Mesendoderm (in vitro differentiated cells): ENCODE measurements around the gene CPNE5.

ENCODE experiments used
- DNase-seq: peaks from one replicate; pipeline ENCODE4 v3.0.0; 2013
- H2AK5ac ChIP-seq: 2 replicates; pipeline ENCODE4 v1.6.1; 2013; ENCODE audit warnings: low read length, inconsistent platforms
- H2BK120ac ChIP-seq: 2 replicates; pipeline ENCODE4 v1.6.1; 2013; ENCODE audit warnings: low read depth, mild to moderate bottlenecking, low read length, moderate library complexity, mixed read lengths
- H2BK15ac ChIP-seq: replicated peaks from 2 replicates; pipeline ENCODE4 v1.6.1; 2013; ENCODE audit warnings: low read depth, mild to moderate bottlenecking, moderate library complexity
- H2BK5ac ChIP-seq: 2 replicates; pipeline ENCODE4 v1.6.1; 2013; ENCODE audit warnings: low read length, inconsistent platforms
- H3K18ac ChIP-seq: 2 replicates; pipeline ENCODE4 v1.6.1; 2013; ENCODE audit warnings: mild to moderate bottlenecking, low read length, mixed read lengths
- H3K23ac ChIP-seq: one replicate; pipeline ENCODE4 v1.6.1; 2013; ENCODE audit warnings: low read length
- H3K27ac ChIP-seq: 2 replicates; pipeline ENCODE4 v1.5.1; 2013; ENCODE audit warnings: low read depth, mild to moderate bottlenecking, inconsistent platforms, low read length, moderate library complexity
- H3K27me3 ChIP-seq: 2 replicates; pipeline ENCODE4 v1.6.1; 2013; ENCODE audit warnings: low read length, control low read depth, mild to moderate bottlenecking, inconsistent platforms; ENCODE audit not compliant: insufficient read depth, poor library complexity
- H3K36me3 ChIP-seq: 2 replicates; pipeline ENCODE4 v1.6.1; 2013; ENCODE audit warnings: low read length, inconsistent platforms; ENCODE audit not compliant: control insufficient read depth, insufficient read depth
- H3K4ac ChIP-seq: one replicate; pipeline ENCODE4 v1.6.1; 2013; ENCODE audit warnings: low read depth, mild to moderate bottlenecking, low read length, moderate library complexity
- H3K4me1 ChIP-seq: 2 replicates; pipeline ENCODE4 v1.6.1; 2013; ENCODE audit warnings: low read depth, low read length, inconsistent platforms; ENCODE audit not compliant: control insufficient read depth
- H3K4me2 ChIP-seq: 2 replicates; pipeline ENCODE4 v1.6.1; 2013; ENCODE audit warnings: low read length
- H3K4me3 ChIP-seq: 2 replicates; pipeline ENCODE4 v1.5.1; 2013; ENCODE audit warnings: mild to moderate bottlenecking, low read length
- H3K56ac ChIP-seq: one replicate; pipeline ENCODE4 v1.6.1; 2013; ENCODE audit warnings: low read length
- H3K79me1 ChIP-seq: 2 replicates; pipeline ENCODE4 v1.6.1; 2013; ENCODE audit warnings: low read length, inconsistent platforms
- H3K79me2 ChIP-seq: 2 replicates; pipeline ENCODE4 v1.6.1; 2013; ENCODE audit warnings: mild to moderate bottlenecking, low read length; ENCODE audit not compliant: control insufficient read depth, insufficient read depth
- H3K9ac ChIP-seq: 2 replicates; pipeline ENCODE4 v1.6.1; 2013; ENCODE audit warnings: low read length, inconsistent platforms
- H4K5ac ChIP-seq: one replicate; pipeline ENCODE4 v1.6.1; 2013; ENCODE audit warnings: low read length
- H4K8ac ChIP-seq: one replicate; pipeline ENCODE4 v1.6.1; 2013; ENCODE audit warnings: low read depth, mild to moderate bottlenecking, control low read depth, low read length, moderate library complexity
- WGBS: extraction: QIAGEN DNeasy Blood & Tissue Kit; methylation state at CpG from one replicate; pipeline ENCODE4 v1.1.7; 2013; ENCODE audit warnings: low lambda C conversion rate, missing lambda C conversion rate; ENCODE audit not compliant: insufficient coverage; ENCODE audit errors: extremely low coverage; 5-methylcytosine and 5-hydroxymethylcytosine counted together

CPNE5 gene

DNA sequence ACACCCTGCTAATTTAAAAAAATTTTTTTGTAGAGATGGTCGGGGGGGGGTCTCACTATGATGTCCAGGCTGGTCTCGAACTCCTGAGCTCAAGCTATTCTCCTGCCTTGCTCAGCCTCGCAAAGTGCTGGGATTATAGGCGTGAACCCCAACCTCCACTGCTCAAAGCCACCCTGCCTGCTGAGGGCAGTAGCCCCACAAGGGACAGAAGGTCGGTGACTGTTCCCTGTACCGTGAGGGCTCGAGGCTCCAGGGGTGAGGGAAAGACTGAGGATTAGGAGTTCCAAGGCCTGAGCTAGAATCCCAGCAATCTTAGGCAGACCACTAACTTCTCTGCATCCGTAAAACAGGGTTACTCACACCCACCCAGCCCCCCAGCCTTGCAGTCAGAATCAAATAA is 51.1 kb downstream of the CPNE5 start:
- Histone ChIP-seq H3K4me2 (no peak overlapping the region), H3K27me3 (no peaks in the 10 kb centered on the region), H3K4me3 (no peak overlapping the region), H3K23ac (no peak overlapping the region), H2BK120ac (no peak overlapping the region), H3K79me2 (no peaks in the 10 kb centered on the region), H4K8ac (no peak overlapping the region), H3K36me3 (no peaks in the 10 kb centered on the region), H3K4me1 (no peaks in the 10 kb centered on the region), H3K9ac (no peak overlapping the region), H3K56ac (no peak overlapping the region), H3K4ac (no peak overlapping the region), H2AK5ac (no peak overlapping the region), H2BK15ac (no peak overlapping the region), H2BK5ac (no peak overlapping the region), H3K79me1 (no peaks in the 10 kb centered on the region), H3K27ac (no peak overlapping the region), H4K5ac (no peak overlapping the region), H3K18ac (no peak overlapping the region)
- WGBS = no CpG with 5 or more reads among the region's 8 CpGs
- no peak for DNase-seq

DNA sequence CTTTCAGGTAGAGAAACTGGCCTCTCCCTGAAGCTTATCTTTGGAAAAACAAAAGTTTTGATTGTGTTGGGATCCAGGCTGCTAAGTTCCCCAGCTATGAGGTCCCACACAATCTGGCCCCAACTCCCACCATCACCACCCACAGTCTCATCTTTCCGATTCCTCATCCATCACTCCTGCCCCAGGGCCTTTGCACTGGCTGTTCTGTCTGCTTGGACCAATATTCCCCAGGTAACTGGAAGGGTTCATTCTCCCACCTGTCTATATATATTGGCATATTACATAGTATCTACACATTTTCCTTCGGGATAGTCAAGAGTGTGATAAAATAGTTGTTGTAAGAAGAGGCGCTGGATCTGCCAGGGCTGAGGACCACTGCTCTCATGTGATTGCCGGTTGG is 52.0 kb downstream of the CPNE5 start:
- H3K18ac ChIP-seq = no peak overlapping the region
- H3K27me3 ChIP-seq = no peaks in the 10 kb centered on the region
- H3K4me3 ChIP-seq = no peak overlapping the region
- no peak overlapping the region for H3K23ac ChIP-seq
- no peak overlapping the region for H3K27ac ChIP-seq
- no peak overlapping the region for H3K9ac ChIP-seq
- H3K56ac ChIP-seq = no peak overlapping the region
- WGBS = no CpG with 5 or more reads among the region's 4 CpGs
- no peak overlapping the region for H4K5ac ChIP-seq
- H4K8ac ChIP-seq = no peak overlapping the region
- H2BK120ac ChIP-seq = no peak overlapping the region
- H3K4me1 ChIP-seq = no peaks in the 10 kb centered on the region
- no peaks in the 10 kb centered on the region for H3K36me3 ChIP-seq
- no peak overlapping the region for H2AK5ac ChIP-seq
- no peak overlapping the region for H2BK15ac ChIP-seq
- H3K79me1 ChIP-seq = no peaks in the 10 kb centered on the region
- H3K79me2 ChIP-seq = no peaks in the 10 kb centered on the region
- H2BK5ac ChIP-seq = no peak overlapping the region
- H3K4ac ChIP-seq = no peak overlapping the region
- H3K4me2 ChIP-seq = no peak overlapping the region
- DNase-seq = no peak

DNA sequence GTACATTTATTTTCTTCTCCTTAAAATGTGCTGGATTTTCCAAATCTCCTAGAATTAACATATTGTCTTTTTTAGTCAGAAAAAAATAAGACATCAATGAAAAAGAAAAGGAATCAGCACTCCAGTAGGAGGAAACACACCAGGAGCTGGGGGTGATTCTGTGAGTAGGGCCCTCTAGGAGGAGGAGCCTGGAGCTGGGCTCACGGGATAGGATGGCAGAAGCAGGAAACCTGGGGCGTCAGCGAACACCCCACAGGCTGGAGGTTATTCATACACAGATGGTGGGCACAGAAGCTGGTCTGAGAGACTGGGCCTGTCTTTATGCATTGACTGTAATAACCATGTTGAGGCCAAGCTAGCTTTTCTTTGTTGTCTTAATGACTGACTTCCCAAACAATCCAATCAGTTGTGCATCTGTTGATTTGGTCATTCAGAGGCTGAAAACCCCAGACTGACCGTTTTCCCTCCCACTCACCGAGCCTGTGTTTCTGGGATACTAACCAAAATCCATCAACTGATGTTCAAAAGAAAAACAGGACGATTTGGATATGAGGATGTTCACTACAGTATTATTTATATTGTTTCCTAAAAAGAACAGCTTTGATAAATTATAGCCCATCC is 53.1 kb downstream of the CPNE5 start:
- no peaks in the 10 kb centered on the region for H3K79me1 ChIP-seq
- H2BK15ac ChIP-seq = no peak overlapping the region
- no peak overlapping the region for H4K8ac ChIP-seq
- H2AK5ac ChIP-seq = no peak overlapping the region
- H3K4ac ChIP-seq = no peak overlapping the region
- no peaks in the 10 kb centered on the region for H3K36me3 ChIP-seq
- H3K23ac ChIP-seq = no peak overlapping the region
- no peaks in the 10 kb centered on the region for H3K27me3 ChIP-seq
- H3K27ac ChIP-seq = no peak overlapping the region
- no peak overlapping the region for H3K9ac ChIP-seq
- no peak for DNase-seq
- H2BK120ac ChIP-seq = no peak overlapping the region
- no peaks in the 10 kb centered on the region for H3K79me2 ChIP-seq
- no peak overlapping the region for H2BK5ac ChIP-seq
- H3K18ac ChIP-seq = no peak overlapping the region
- H3K4me2 ChIP-seq = no peak overlapping the region
- no peak overlapping the region for H4K5ac ChIP-seq
- no peak overlapping the region for H3K56ac ChIP-seq
- H3K4me3 ChIP-seq = no peak overlapping the region
- no CpG with 5 or more reads among the region's 6 CpGs for WGBS
- no peaks in the 10 kb centered on the region for H3K4me1 ChIP-seq

DNA sequence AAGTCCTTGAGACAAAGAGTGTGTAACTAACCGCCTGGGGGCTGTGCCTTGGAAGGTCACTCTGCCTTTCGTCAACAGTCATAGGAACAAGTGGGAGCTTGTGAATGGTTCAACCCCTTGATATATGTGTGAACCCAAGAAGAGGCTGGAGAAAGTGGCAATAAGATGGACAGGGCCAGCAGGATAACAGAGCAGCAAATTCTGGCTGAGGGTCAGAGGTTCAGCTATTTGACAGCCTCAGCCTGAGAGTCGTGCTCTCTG is 54.9 kb downstream of the CPNE5 start:
- Histone ChIP-seq H2BK15ac (no peak overlapping the region), H2BK5ac (no peak overlapping the region), H4K8ac (no peak overlapping the region), H3K27ac (no peak overlapping the region), H3K36me3 (no peaks in the 10 kb centered on the region), H3K79me2 (no peaks in the 10 kb centered on the region), H3K79me1 (no peaks in the 10 kb centered on the region), H3K4me2 (no peak overlapping the region), H3K9ac (no peak overlapping the region), H3K56ac (no peak overlapping the region), H3K4me1 (no peaks in the 10 kb centered on the region), H4K5ac (no peak overlapping the region), H3K23ac (no peak overlapping the region), H3K27me3 (no peaks in the 10 kb centered on the region), H3K18ac (no peak overlapping the region), H2AK5ac (no peak overlapping the region), H2BK120ac (no peak overlapping the region), H3K4ac (no peak overlapping the region), H3K4me3 (no peak overlapping the region)
- no peak for DNase-seq
- WGBS = no CpG with 5 or more reads among the region's 3 CpGs

DNA sequence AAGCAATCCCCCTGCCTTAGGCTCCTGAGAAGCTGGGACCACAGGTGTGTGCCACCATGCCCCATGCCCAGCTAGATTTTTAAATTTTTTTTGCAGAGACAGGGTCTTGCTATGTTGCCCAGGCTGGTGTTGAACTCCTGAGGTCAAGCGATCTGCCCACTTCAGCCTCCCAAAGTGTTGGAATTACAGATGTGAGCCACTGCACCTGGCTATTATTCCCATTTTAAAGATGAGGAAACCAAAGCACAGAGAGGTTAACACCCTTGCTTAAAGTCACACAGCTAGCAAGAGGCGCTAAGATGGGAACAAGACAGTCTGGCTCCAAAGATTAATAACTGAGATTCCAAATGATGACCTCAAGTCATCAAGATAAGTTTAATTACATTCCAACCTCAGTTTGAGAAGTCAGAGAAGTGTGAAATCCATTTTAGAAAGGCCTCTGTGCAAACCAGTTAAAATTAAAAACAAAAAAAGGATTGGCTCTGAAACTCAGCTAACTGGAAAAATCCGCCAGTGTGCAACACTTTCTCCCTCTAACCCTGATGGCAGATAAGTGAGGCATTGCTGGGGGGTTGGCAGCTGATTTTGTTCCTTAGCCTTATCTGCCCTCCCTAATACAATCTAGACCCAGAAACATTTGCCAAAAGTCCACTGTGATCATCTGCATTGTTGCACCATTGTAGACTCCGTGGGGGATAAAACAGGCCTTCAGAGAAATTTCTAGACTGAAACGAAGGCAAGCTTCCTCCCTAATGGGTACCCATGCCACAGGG is 55.5 kb downstream of the CPNE5 start:
- Histone ChIP-seq H2BK15ac (no peak overlapping the region), H3K36me3 (no peaks in the 10 kb centered on the region), H3K56ac (no peak overlapping the region), H3K4me2 (no peak overlapping the region), H3K27ac (no peak overlapping the region), H3K23ac (no peak overlapping the region), H3K79me1 (no peaks in the 10 kb centered on the region), H4K8ac (no peak overlapping the region), H2BK5ac (no peak overlapping the region), H3K18ac (no peak overlapping the region), H3K4ac (no peak overlapping the region), H3K4me3 (no peak overlapping the region), H3K4me1 (no peaks in the 10 kb centered on the region), H3K9ac (no peak overlapping the region), H4K5ac (no peak overlapping the region), H3K79me2 (no peaks in the 10 kb centered on the region), H2BK120ac (no peak overlapping the region), H3K27me3 (no peaks in the 10 kb centered on the region), H2AK5ac (no peak overlapping the region)
- no peak for DNase-seq
- no CpG with 5 or more reads among the region's 5 CpGs for WGBS

- no peak overlapping the region for H2BK5ac ChIP-seq
- no peak overlapping the region for H2BK120ac ChIP-seq
- H3K18ac ChIP-seq = no peak overlapping the region
- no peaks in the 10 kb centered on the region for H3K4me1 ChIP-seq
- H3K79me1 ChIP-seq = no peaks in the 10 kb centered on the region
- H3K56ac ChIP-seq = no peak overlapping the region
- H4K5ac ChIP-seq = no peak overlapping the region
- WGBS = no CpG with 5 or more reads among the region's 8 CpGs
- no peaks in the 10 kb centered on the region for H3K27me3 ChIP-seq
- H2BK15ac ChIP-seq = no peak overlapping the region
- H3K36me3 ChIP-seq = no peaks in the 10 kb centered on the region
- no peak overlapping the region for H3K27ac ChIP-seq
- H3K4me2 ChIP-seq = no peak overlapping the region
- no peak for DNase-seq
- H3K9ac ChIP-seq = no peak overlapping the region
- H3K4me3 ChIP-seq = no peak overlapping the region
- no peak overlapping the region for H2AK5ac ChIP-seq
- H3K23ac ChIP-seq = no peak overlapping the region
- H3K79me2 ChIP-seq = no peaks in the 10 kb centered on the region
- H3K4ac ChIP-seq = no peak overlapping the region
- H4K8ac ChIP-seq = no peak overlapping the region
Measured at GRCh38 chr6:36781669-36782068, 57.6 kb downstream of the CPNE5 start.
